ENCODE data around the gene RAI14.

DNA sequence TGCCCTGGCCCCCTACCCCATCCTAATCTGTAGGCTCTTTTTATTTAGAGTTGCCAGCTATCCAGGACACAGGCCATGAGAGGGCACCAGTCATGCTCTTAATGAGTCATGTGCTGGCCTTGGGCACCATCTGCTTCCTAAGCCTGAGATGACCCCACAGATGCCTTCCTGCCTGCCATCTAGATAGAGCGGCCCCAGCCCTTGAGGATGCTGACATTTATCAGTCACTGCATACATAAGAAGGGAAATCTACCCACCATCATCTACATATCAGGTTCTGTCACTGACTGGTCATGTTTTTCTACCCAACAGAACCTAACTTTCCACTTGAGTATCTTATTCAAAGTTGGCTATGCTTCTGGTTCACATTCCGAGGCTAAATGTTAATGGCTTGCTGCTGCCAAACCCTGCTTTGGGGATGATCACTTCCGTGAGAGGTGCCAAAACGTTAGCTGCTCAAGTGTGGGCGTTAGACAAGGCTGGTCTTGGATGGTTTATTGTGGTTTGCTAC lies 132.9 kb downstream of the RAI14 start:
- no peak for TF ChIP-seq HDGF (IDR thresholded peaks at IDR 0.05; ENCODE audit: borderline replicate concordance)
- no peak for TF ChIP-seq FOXM1 (IDR thresholded peaks at IDR 0.05; ENCODE audit: borderline replicate concordance)
- no peak for TF ChIP-seq CTBP1 (IDR thresholded peaks at IDR 0.05; ENCODE audit: borderline replicate concordance)
- TF ChIP-seq, protein P1, sequence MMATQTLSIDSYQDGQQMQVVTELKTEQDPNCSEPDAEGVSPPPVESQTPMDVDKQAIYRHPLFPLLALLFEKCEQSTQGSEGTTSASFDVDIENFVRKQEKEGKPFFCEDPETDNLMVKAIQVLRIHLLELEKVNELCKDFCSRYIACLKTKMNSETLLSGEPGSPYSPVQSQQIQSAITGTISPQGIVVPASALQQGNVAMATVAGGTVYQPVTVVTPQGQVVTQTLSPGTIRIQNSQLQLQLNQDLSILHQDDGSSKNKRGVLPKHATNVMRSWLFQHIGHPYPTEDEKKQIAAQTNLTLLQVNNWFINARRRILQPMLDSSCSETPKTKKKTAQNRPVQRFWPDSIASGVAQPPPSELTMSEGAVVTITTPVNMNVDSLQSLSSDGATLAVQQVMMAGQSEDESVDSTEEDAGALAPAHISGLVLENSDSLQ (IDR thresholded peaks at IDR 0.05) = no peak
- no peak for TF ChIP-seq LEF1 (IDR thresholded peaks at IDR 0.05; ENCODE audit: borderline replicate concordance)
- no peak for TF ChIP-seq SP1 (IDR thresholded peaks at IDR 0.05)
- no peak for TF ChIP-seq BHLHE40 (IDR thresholded peaks at IDR 0.05; ENCODE audit: borderline replicate concordance)
- TF ChIP-seq ZNF384 (IDR thresholded peaks at IDR 0.05) = no peak
- no peak for TF ChIP-seq FOXK2 (IDR thresholded peaks at IDR 0.05)
- TF ChIP-seq FOXA1 (IDR thresholded peaks at IDR 0.05) = no peak
- TF ChIP-seq ELF4 (IDR thresholded peaks at IDR 0.05) = no peak

Data from HEK293T (cell line).